GM20000 (cell line): Measurements from ENCODE around the gene ORM1.

ENCODE experiments used
- DNase-seq: peaks from one replicate; pipeline ENCODE4 v3.0.0; 2012; ENCODE audit warnings: low spot score
- CTCF ChIP-seq: IDR thresholded peaks from 2 replicates; pipeline ENCODE4 v1.5.1; 2012; ENCODE audit warnings: mild to moderate bottlenecking, control low read depth; ENCODE audit errors: extremely low read depth, missing control alignments

The ORM1 gene

GRCh38 chr9:114336157-114336556 lies 13.3 kb downstream of the ORM1 start:
- no peak for DNase-seq
- TF ChIP-seq CTCF, result no peak

- no peak for TF ChIP-seq CTCF
- DNase-seq, result no peak
Measured at GRCh38 chr9:114336699-114337395, 13.9 kb downstream of the ORM1 start.

- DNase-seq, result no peak
- no peak for TF ChIP-seq CTCF
Measured at GRCh38 chr9:114338187-114338586, 15.3 kb downstream of the ORM1 start.

GRCh38 chr9:114339130-114339908 lies 16.4 kb downstream of the ORM1 start:
- peak; percentile 87 for TF ChIP-seq CTCF

GRCh38 chr9:114341152-114341830 lies 18.4 kb downstream of the ORM1 start:
- DNase-seq, result no peak
- no peak for TF ChIP-seq CTCF

More at GRCh38 chr9:114339130-114339908, 16.4 kb downstream of the ORM1 start:
- peak; percentile 88 for DNase-seq

- no peak for TF ChIP-seq CTCF
Measured at GRCh38 chr9:114341991-114342390, 19.1 kb downstream of the ORM1 start.

More at GRCh38 chr9:114341991-114342390, 19.1 kb downstream of the ORM1 start:
- DNase-seq, result peak; percentile 9
